Kasumi-1 (cell line): ENCODE measurements around the gene HTR4.

ENCODE experiments used
- DNase-seq, 2 experiments: peaks; one replicate each; lab custom pipeline; 2025; lab: John Stamatoyannopoulos, UW

HTR4 gene

GRCh38 chr5:148607406-148607805, 46.9 kb downstream of the HTR4 start:
- DNase-seq: no peak

GRCh38 chr5:148606296-148606695, 48.0 kb downstream of the HTR4 start:
- DNase-seq: no peak

GRCh38 chr5:148599187-148599586, 55.1 kb downstream of the HTR4 start:
- DNase-seq: no peak

GRCh38 chr5:148595697-148596096, 58.6 kb downstream of the HTR4 start:
- no peak for DNase-seq

GRCh38 chr5:148586796-148587195, 67.5 kb downstream of the HTR4 start:
- no peak for DNase-seq

GRCh38 chr5:148585988-148586387, 68.3 kb downstream of the HTR4 start:
- DNase-seq: no peak

- no peak for DNase-seq
Observed at GRCh38 chr5:148584103-148584502, 70.2 kb downstream of the HTR4 start.

- DNase-seq: no peak
Observed at GRCh38 chr5:148583421-148583965, 70.8 kb downstream of the HTR4 start.

- DNase-seq: no peak
Observed at GRCh38 chr5:148574167-148574566, 80.2 kb downstream of the HTR4 start.

GRCh38 chr5:148573374-148573773, 81.0 kb downstream of the HTR4 start:
- DNase-seq: no peak

GRCh38 chr5:148569948-148570347, 84.4 kb downstream of the HTR4 start:
- DNase-seq: no peak

GRCh38 chr5:148565148-148565547, 89.2 kb downstream of the HTR4 start:
- DNase-seq: no peak

- DNase-seq: no peak
Observed at GRCh38 chr5:148563021-148563420, 91.3 kb downstream of the HTR4 start.

- DNase-seq: no peak
Observed at GRCh38 chr5:148561801-148562311, 92.5 kb downstream of the HTR4 start.

GRCh38 chr5:148559461-148559860, 94.9 kb downstream of the HTR4 start:
- DNase-seq: no peak

- no peak for DNase-seq
Observed at GRCh38 chr5:148558892-148559291, 95.4 kb downstream of the HTR4 start.

GRCh38 chr5:148556835-148557234, 97.5 kb downstream of the HTR4 start:
- DNase-seq: no peak

GRCh38 chr5:148554621-148555020, 99.7 kb downstream of the HTR4 start:
- DNase-seq: no peak

- no peak for DNase-seq
Observed at GRCh38 chr5:148543727-148544126, 110.6 kb downstream of the HTR4 start.

- no peak for DNase-seq
Observed at GRCh38 chr5:148542812-148543211, 111.5 kb downstream of the HTR4 start.

GRCh38 chr5:148541054-148541835, 113.1 kb downstream of the HTR4 start:
- no peak for DNase-seq

GRCh38 chr5:148540647-148541046, 113.7 kb downstream of the HTR4 start:
- DNase-seq: no peak

- DNase-seq: no peak
Observed at GRCh38 chr5:148539851-148540250, 114.5 kb downstream of the HTR4 start.

GRCh38 chr5:148535190-148535589, 119.1 kb downstream of the HTR4 start:
- DNase-seq: no peak
